Measurements from ENCODE around the gene HYAL2. TPM values are rescaled to one million over a fixed set of nuclear protein-coding genes. Genes with fewer than 3 reads are reported as not detected.

HYAL2 gene
- total RNA-seq, 1 experiment from 2014 or later, result 29.6 TPM

DNA sequence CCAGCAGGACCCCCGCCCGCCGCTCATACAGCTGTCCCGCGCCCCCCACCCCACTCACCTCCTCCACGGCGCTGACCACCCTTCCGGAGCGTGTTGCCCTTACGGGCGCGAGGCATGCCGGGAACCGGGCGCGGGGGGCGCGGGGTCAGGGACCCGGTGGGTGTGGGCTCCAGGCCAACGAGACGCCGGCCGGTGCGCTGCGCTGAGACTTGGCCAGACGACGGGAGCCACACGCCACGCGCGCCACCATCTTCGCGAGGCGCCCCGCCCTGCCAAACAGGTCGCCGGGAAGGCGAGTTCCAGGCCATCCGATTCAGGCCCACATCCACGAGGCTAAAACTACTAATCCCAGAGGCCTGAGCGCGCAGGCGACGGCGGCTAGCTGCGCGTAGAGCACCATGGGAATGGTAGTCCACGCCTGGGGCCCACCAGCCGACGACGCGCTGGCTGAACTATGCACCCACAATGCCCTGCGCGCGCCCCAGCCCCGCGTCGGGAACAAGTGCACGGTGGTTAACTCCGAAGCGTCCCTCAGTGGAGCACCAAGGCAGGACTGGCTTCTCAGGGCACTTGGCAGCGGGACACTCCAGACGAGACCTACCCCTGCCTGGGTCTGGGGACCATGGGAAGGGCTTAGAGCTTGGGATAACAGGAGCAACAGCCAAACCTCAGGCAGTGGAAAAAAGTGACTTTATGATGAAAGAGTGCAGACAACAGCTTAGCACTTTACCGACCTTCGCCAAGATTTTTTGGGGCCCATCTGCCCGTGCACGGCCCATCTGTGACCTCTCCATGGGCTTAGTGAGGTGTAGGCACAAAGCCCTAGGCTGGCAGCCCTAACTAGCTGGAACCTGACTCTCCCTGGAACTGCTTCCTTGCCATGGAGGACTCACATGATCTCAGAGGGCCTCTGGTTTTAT lies 30.1 kb downstream of the HYAL2 start, which contains the start of gene IFRD2:
IFRD2 (minus strand) TSS at position 271 of the 920 bp plus-strand sequence; CDS start at position 116, 155 bp downstream.
- H3K4me3 ChIP-seq, result peak within 1 kb of the TSS; percentile 79
- H3K9me3 ChIP-seq (ENCODE audit: insufficient read depth, low read depth), result no peaks in the 10 kb centered on the region
- H3K27me3 ChIP-seq (ENCODE audit: insufficient read depth, low read depth), result no peaks in the 10 kb centered on the region
- ChIA-PET CTCF (interaction anchor here (0.6 to 0.9 kb wide), 2 partner anchors 28 to 29 kb away, joined by 3 to 10 read pairs; no protein-coding TSS in a partner anchor), POLR2A (ENCODE audit: unreplicated experiment) (interaction anchor here (0.5 to 1.2 kb wide), 4 partner anchors 24 to 57 kb away, joined by 5 to 9 read pairs (median 8); partner anchors contain the start of gene GNAI2)
- no peaks in the 10 kb centered on the region for H3K36me3 ChIP-seq (ENCODE audit: low read depth)
- TF ChIP-seq, protein P1, sequence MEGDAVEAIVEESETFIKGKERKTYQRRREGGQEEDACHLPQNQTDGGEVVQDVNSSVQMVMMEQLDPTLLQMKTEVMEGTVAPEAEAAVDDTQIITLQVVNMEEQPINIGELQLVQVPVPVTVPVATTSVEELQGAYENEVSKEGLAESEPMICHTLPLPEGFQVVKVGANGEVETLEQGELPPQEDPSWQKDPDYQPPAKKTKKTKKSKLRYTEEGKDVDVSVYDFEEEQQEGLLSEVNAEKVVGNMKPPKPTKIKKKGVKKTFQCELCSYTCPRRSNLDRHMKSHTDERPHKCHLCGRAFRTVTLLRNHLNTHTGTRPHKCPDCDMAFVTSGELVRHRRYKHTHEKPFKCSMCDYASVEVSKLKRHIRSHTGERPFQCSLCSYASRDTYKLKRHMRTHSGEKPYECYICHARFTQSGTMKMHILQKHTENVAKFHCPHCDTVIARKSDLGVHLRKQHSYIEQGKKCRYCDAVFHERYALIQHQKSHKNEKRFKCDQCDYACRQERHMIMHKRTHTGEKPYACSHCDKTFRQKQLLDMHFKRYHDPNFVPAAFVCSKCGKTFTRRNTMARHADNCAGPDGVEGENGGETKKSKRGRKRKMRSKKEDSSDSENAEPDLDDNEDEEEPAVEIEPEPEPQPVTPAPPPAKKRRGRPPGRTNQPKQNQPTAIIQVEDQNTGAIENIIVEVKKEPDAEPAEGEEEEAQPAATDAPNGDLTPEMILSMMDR (conservative IDR thresholded peaks at IDR 0.05), result no peak
- no peak for TF ChIP-seq EZH2 (IDR thresholded peaks at IDR 0.05; ENCODE audit: low read depth)
- peak; percentile 90 to 95 for DNase-seq
- H3K4me1 ChIP-seq (replicated peaks; ENCODE audit: insufficient read depth), result peaks cover 13% of the 10 kb centered on the region
- intact Hi-C loops (cut with micrococcal nuclease; ENCODE audit: unreplicated experiment), result loop anchor here (1.0 kb wide), 1 partner anchor 29 kb away; no protein-coding TSS in a partner anchor
- peak within 1 kb of the TSS; percentile 88 for H3K4me2 ChIP-seq
- H3K9me2 ChIP-seq (ENCODE audit: insufficient read depth), result no peaks in the 10 kb centered on the region
- peak within 1 kb of the TSS; percentile 77 for H2AFZ ChIP-seq
- no peaks in the 10 kb centered on the region for H3F3A ChIP-seq (ENCODE audit: insufficient read depth, low read depth)
- H4K20me1 ChIP-seq (ENCODE audit: insufficient read depth), result no peaks in the 10 kb centered on the region
- H3K79me2 ChIP-seq (ENCODE audit: low read depth), result peaks cover 25% of the 10 kb centered on the region
- BruUV-seq (replicated peaks), result TSS peak; percentile 93
- H3K27ac ChIP-seq, result peak within 1 kb of the TSS; percentile 74

DNA sequence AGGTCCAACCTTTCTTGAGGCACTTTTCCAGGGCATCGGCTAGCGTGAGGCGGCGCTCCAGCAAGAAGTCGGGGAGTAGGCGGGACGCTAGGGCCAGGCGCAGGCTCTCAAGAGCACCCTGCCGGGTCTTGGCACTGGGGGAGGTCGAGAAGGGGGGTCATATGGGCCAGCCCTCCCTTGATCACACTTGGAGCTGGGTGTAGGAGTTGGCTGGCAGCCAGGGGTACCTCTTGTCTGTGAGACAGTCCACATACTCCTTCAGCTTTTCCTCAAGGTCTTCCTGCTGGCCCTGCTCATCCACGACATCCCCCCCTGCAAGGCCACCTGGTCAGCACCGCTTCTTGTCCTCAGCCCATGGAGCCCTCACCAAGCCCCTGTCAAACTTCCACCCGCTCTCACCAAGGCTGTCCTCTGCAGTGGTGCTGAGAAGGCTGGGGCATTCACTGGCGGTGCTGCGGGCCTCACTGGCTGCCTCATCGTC lies 32.3 kb downstream of the HYAL2 start:
- Histone ChIP-seq H3K4me2 (peak overlapping the region; percentile 88; the same call in 1 of the 2 replicates), H3K27me3 (ENCODE audit: insufficient read depth, low read depth) (no peaks in the 10 kb centered on the region), H3K36me3 (ENCODE audit: low read depth) (no peaks in the 10 kb centered on the region), H2AFZ (no peak overlapping the region), H3F3A (ENCODE audit: insufficient read depth, low read depth) (peaks cover 11% of the 10 kb centered on the region; the same call in 1 of the 2 replicates), H3K4me3 (no peak overlapping the region), H3K9me2 (ENCODE audit: insufficient read depth) (no peaks in the 10 kb centered on the region), H3K79me2 (ENCODE audit: low read depth) (peaks cover 25% of the 10 kb centered on the region), H3K27ac (no peak overlapping the region), H3K9me3 (ENCODE audit: insufficient read depth, low read depth) (no peaks in the 10 kb centered on the region), H3K4me1 (replicated peaks; ENCODE audit: insufficient read depth) (peaks cover 13% of the 10 kb centered on the region), H4K20me1 (ENCODE audit: insufficient read depth) (no peaks in the 10 kb centered on the region)
- no peak for DNase-seq
- TF ChIP-seq, protein P1 (conservative IDR thresholded peaks at IDR 0.05), result no peak
- no peak for TF ChIP-seq EZH2 (IDR thresholded peaks at IDR 0.05; ENCODE audit: low read depth)
- CTCF ChIA-PET, result no interaction called here
- intact Hi-C loops (cut with micrococcal nuclease; ENCODE audit: unreplicated experiment), result no loop called here
- POLR2A ChIA-PET (ENCODE audit: unreplicated experiment), result no interaction called here
- no TSS peak for BruUV-seq (replicated peaks)

DNA sequence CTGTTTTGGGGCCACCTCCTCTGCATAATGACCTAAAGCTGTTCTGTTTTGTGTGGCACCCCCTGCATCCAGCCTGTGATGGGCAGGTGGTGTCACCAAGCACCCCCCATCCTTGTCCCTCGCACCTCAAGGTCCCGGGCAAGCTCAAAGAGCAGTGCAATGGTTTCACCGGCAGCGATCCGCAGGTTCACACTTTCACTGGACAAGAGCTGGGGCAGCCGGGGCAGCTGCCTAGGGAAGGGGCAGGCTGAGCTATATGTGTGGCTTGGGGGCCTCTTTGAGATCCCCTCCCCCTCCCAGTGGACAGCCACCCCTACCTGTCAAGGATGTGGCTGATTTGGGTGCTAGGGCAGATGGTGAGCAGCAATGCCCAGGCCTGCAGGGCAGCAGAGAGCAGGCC lies 33.4 kb downstream of the HYAL2 start:
- H4K20me1 ChIP-seq (ENCODE audit: insufficient read depth), result no peaks in the 10 kb centered on the region
- no peak overlapping the region for H3K27ac ChIP-seq
- peaks cover 25% of the 10 kb centered on the region for H3K79me2 ChIP-seq (ENCODE audit: low read depth)
- no peaks in the 10 kb centered on the region for H3K9me3 ChIP-seq (ENCODE audit: insufficient read depth, low read depth)
- H3K4me3 ChIP-seq, result no peak overlapping the region
- no peak overlapping the region for H2AFZ ChIP-seq
- H3F3A ChIP-seq (ENCODE audit: insufficient read depth, low read depth), result peaks cover 11% of the 10 kb centered on the region; the same call in 1 of the 2 replicates
- ChIA-PET CTCF (interaction anchor here (1.0 kb wide), 1 partner anchor 35 kb away, joined by 3 read pairs; no protein-coding TSS in a partner anchor), POLR2A (ENCODE audit: unreplicated experiment) (no interaction called here)
- TF ChIP-seq, protein P1 (conservative IDR thresholded peaks at IDR 0.05), result no peak
- TF ChIP-seq EZH2 (IDR thresholded peaks at IDR 0.05; ENCODE audit: low read depth), result no peak
- no TSS peak for BruUV-seq (replicated peaks)
- intact Hi-C loops (cut with micrococcal nuclease; ENCODE audit: unreplicated experiment), result no loop called here
- H3K27me3 ChIP-seq (ENCODE audit: insufficient read depth, low read depth), result no peaks in the 10 kb centered on the region
- H3K4me2 ChIP-seq, result no peak overlapping the region
- peaks cover 13% of the 10 kb centered on the region for H3K4me1 ChIP-seq (replicated peaks; ENCODE audit: insufficient read depth)
- H3K9me2 ChIP-seq (ENCODE audit: insufficient read depth), result no peaks in the 10 kb centered on the region
- H3K36me3 ChIP-seq (ENCODE audit: low read depth), result no peaks in the 10 kb centered on the region
- no peak for DNase-seq

Measured in PC-9 (cell line).